HG03575 (cell line): Measurements from ENCODE around the gene AMZ2.
"Not testable (repeated sequence)": the region's sequence is repeated elsewhere in the genome, so short reads cannot be mapped to it uniquely, and the experiment has no call there.

ENCODE experiments used
- ATAC-seq: cut with Tn5 transposase; IDR thresholded peaks from one replicate; pipeline ENCODE4 v1.9.1; 2021; ENCODE audit not compliant: unreplicated experiment, insufficient number of reproducible peaks, low FRiP score; ENCODE audit errors: extremely low read depth

AMZ2 gene

DNA sequence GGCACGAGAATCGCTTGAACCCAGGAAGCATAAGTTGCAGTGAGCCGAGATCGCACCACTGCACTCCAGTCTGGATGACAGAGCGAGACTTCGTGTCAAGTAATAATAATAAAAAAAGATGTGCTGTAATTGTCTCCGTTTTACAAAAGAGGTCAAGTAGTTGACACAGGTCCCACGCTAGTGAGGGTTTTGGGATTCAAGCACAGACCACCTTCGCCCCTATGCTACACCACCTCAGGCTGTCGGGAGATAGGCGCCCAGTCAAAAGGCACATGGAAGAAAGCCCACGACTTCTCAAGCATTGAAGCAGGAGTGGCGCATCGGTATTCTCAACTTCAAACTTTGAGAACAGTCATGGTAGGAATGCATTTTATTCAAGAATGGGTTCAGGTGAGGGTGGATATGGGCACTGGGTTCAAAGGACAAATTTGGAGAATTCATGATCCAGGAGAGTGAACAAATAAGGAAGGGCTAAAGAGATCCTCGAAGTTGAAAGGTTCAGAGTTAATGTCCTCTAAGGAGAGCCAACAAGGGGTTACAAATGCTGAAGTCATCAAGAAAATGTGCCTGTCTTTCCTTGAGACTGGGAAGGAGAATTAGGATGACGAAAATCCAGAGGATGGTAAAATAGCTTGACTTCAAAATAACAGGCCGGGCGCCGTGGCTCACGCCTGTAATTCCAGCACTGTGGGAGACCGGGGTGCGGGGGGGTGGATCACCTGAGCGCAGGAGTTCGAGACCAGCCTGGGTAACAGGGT lies 1.4 kb upstream of the AMZ2 start:
- no peak for ATAC-seq

DNA sequence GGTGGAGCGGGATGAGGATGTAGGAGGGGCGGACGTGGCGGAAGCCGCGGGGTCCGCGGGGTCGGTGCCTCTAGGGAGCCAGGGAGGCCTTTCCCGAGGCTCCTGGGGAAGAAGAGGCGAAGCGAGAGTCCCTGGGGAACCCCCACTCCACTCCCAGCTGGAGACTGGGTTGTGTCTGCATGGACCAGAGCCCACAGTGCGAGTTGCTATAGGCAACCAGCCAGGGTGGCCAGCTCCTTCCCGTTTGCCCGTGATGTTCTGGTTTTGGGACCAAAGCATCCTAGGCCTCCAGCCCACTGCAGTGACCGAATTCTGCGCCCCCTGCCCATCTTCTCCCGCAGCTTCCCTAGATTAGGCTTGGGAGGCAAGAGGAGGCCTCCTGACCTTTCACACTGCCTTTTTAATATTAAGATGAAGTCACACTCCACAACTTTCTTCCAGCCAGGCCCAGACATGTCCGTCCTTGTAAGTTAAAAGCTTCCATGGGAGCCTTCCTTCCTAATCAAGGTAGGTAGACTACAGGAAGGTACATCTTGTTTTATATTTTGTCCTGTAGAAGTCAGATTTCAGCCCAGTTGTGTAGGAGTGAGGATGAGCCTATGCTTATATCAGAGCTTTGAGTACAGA lies 469 bp downstream of the AMZ2 start:
- ATAC-seq, result no peak

DNA sequence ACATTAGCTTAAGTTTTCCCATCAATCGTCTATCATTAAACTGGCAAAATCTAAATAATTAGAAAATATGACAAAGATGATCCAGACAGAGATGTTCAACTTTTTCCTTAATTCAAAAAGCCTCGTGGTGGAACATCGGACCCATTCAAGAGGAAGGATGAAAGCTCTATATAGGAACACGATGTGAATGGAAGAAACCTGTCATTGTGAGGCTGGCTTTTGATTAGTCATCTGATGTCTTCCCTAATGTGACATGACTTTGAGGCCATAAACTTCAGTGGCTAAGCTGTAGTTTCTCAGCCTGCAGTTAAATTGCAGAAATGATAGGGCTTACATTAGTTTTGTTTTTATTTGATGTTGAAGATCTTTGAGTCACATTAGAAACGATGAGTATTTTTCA lies 1.0 kb downstream of the AMZ2 start:
- no peak for ATAC-seq

DNA sequence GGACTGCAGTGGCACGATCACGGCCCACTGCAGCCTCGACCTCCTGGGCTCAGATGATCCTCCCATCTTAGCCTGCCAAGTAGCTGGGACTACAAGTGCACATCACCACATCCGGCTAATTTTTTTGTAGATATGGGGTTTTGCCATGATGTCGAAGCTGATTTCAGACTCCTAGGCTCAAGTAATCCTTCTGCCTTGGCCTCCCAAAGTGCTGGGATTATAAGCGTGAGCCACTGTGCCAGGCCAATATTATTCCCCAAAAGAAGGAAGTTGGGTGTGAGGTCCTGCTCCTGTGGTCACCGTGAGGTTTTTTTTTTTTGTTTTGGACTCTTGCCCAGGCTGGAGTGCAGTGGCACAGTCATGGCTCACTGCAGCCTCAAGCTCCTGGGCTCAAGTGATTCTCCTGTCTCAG lies 1.5 kb downstream of the AMZ2 start:
- no peak for ATAC-seq

DNA sequence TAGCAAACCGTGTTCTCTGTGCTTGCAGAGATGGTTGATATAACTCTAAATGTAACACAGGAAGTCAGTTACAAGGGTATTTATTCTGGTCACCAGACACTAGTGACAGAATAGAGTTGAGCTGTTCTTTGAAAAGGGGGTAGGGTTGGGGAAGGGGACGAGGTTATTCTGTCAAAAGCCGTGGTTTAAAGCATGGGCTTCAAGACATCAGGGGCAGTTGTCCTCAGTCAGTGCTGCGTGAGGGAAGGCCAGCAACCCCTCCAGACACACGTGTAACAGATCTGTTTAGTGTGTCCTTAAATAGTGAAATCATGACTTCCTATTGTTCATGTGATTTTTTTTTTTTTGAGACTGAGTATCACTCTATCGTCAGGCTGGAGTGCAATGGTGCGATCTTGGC lies 5.6 kb downstream of the AMZ2 start:
- not testable (repeated sequence) for ATAC-seq

DNA sequence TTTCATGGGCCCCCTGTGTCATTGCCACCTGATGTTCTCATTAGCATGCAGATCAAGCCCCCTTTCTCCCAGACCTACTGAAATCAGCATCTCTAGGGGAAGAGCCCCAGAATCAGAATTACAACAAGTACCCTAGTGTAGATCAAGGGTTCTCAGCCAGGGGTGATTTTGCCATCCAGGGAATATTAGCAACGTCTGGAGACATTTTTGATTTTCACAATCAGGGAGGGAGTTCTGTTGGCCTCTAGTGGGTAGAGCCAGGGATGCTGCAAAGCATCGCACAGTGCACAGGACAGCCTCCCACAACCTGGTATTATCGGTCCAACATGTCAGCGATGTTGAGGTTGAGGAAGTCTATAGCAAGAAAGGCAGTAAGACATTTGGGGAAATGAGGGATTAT lies 7.3 kb downstream of the AMZ2 start:
- no peak for ATAC-seq

DNA sequence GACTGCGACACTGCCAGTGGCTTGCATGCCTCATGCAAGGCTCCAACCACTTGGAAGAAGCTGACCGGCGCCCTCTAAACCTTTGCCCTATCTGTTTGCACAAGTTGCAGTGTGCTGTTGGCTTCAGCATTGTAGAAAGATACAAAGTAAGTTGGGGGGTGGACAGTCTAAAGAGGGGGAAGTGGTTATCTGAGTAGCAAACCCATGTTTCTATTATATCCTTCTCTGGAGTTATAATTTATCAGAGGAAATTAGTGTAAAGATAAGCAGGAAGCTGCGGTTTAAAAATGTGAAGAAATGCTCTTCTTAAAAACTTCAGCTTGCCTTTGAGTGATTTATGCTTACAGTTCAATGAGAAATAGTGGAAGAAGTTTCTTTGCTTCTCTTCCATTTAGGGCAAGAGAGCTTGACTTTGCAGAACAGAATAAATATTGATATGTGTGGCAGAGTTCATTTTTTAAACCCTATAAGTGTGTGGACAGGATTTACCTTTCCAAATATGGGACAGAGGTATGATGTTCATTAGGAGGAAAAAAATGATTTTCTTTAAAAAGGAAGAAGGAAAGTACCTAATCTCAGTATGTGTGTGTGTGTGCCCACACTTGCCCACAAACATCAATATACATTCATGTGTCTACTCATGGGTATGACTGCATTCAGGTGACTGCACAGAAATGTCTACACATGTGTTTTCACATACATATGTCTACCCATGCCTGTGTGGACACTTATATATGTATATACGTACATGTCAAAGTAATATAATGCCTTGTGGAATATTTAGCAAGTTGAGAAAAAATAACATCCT lies 8.1 kb downstream of the AMZ2 start:
- ATAC-seq, result no peak

DNA sequence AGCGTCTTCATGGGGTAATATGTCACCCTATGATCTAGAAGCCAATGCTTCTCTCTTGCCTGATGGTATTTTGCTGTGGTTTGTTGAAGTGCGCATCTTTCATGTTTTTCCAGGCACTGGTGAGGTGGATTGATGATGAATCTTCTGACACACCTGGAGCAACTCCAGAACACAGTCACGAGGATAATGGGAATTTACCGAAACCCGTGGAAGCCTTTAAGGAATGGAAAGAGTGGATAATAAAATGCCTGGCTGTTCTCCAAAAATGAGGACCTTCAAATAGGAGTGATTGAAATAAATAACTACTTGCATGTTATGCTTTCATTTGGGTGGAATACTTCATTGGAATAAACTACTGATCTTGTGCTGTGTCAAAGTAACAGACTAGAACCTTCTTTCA lies 8.9 kb downstream of the AMZ2 start:
- not testable (repeated sequence) for ATAC-seq

DNA sequence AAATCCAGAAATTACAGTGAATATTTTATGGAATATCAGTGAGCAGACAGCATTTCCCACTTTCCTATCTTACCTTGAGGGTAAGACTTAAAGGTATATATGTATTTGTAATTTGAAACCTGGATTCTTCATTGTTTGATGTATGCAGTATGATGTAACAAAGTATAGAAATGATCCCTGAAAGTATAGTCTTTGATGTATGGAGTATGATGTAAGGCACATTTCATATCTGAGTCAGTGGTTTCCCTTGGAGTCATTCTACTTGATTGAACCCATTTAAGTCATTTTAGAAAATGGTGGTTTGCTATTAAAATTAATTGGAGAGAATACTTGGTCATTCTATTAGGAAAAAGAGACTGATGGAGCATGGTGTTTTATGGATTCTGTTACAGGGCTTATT lies 10.1 kb downstream of the AMZ2 start:
- no peak for ATAC-seq

DNA sequence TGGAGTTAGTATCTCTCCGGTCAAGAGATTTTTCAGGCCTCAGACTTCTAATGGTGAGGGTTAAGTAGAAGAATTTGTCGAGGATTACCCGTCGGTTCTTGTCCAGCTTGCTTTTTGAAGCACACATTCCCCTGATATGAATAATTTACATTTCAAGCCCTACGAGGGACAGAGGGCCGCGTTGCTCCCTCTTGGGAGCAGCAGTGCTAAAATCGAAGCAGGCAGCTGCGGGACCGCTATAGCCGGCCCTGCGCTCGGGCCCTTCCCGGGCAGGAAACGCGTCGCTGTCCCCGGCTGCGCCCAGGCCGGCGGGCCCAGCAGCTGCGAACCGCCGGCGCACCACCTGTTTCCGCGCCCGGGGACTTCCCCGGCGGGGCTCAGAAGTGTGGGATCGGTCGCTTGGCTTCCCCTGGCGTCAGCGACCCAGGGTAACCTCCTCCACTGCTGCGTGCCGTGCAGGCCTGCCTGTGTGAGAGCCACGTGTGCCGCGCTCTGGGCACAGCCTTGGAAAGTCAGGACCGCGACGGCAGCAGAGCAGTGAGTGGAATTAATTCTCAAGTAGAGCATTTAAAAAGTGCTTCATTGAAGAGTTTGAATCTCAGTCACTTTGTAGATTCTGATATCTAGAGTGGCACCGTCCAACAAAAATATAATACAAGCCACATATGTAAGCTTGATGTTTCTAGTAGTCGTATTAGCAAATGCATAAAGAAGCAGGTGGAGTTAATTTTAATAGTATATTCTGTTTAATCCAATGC lies 11.2 kb downstream of the AMZ2 start:
- peak; percentile 39 for ATAC-seq

DNA sequence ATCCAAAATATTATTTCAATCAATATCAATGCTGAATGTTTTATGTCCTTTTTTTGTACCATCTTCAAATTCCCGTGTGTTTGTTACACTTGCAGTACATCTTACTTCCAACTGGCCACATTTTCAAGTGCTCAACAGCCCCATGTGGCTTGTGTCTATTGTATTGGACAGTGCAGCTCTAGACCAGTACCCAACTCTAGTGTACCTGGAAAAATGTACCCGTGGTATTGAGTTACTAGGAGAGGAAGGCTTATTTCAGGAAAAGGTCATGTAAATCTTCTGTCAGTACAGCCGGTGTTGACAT lies 11.8 kb downstream of the AMZ2 start:
- ATAC-seq, result not testable (repeated sequence)

DNA sequence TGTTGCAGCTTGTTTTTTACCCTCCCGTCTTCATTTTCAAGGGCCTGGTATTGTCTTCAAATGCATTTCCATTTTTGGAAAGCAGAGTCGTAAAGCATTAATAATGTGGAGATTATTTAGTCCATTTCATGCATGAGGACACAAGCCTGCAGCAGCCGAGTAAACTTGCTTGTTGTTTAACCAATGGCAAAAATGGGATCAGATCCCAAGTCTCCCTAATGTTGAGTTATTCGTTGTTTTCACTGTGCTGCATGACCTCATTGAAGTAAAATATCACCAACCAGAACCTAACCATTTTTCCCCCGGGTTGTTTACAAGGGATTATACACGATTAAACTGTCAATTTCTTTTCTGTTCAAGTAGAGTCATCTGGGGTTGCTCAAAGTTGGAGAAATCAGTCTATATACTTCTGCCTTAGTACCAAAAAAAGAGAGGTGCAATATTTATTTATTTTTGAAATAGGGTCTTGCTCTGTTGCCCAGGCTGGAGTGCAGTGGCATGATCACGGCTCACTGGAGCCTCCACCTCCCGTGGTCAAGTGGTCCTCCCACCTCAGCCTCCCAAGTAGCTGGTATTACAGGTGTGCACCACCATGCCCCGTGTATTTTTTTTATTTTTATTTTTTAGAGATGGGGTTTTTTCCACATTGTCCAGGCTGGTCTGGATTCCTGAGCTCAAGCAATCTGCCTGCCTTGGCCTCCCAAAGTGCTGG lies 12.4 kb downstream of the AMZ2 start:
- no peak for ATAC-seq

DNA sequence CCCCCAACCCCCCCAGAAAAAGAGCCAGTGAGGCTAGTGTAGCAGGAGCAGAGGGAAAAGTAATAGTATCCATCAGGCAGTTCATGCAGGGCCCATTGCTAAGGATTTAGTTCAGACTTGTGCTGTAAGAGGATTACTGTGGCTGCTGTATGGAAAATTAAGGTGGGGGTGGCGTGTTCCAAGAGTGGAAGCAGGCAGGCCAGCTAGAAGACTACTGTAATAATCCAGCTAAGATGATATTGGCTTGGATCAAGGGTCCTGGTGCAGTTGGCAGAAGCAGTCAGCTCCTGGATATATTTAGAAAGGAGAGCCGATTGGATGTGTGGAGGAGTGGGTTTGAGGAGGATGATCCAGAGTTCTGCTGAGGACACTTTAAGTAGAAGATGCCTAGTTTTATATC lies 14.6 kb downstream of the AMZ2 start:
- not testable (repeated sequence) for ATAC-seq

DNA sequence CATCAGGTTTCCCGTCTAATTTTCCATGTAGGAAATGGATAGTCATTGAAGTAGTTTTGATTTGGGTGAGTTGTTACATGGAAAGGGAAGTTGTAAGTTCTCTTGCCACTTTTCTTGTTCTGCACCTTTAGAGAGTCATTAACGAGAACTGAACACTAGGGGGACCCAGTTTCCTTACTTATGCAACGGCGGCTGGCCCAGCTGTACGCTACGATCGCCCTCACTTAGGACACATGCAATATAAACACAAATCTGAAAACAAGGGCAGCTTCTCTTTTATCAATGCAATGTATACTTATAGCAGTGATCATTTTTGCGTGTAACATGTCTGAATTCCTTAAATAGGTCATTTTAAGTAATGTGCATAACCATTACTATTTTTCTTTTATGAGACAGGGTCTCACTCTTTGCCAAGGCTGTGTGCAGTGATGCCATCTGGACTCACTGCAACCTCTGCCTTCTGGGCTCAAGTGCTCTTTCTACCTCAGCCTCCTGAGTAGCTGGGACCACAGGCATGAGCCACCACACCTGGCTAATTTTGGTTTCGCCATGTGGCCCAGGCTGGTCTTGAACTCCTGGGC lies 15.3 kb downstream of the AMZ2 start:
- not testable (repeated sequence) for ATAC-seq

DNA sequence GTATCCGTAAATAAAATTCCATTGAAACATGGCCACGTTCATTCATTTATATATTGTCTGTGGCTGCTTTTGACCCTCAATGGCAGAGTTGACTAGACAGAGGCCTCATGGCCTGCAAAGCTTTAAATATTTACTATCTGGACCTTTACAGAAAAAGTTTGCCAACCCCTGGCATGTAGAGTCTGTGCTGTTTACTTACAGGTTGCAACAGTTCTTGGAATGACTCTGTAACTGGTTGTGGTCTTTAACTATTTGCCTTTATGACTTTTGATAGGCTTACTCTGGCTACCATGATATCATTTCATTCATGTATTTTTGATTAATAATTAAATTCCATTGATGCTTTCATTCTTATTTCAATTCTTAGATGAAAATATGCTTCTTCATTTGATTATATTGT lies 18.0 kb downstream of the AMZ2 start:
- not testable (repeated sequence) for ATAC-seq

DNA sequence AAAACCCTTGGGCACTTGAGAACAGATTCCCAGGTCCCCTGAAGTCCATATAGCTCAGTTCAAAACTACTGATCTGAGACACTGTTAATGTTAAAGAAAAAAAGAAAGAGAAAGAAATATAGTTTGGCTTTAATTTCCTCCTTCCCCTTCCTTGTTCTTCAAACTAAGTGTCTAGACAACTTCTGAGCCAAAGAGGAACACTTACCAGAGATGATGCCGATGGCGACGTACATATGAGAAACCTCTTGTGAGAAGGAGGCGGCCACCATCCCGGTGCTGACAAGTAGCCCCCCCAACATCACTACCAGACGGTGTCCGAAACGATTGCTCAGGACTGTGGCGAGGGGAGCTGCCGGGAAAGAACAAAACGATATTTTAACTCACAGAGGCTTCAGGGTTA lies 25.9 kb downstream of the AMZ2 start:
- no peak for ATAC-seq

DNA sequence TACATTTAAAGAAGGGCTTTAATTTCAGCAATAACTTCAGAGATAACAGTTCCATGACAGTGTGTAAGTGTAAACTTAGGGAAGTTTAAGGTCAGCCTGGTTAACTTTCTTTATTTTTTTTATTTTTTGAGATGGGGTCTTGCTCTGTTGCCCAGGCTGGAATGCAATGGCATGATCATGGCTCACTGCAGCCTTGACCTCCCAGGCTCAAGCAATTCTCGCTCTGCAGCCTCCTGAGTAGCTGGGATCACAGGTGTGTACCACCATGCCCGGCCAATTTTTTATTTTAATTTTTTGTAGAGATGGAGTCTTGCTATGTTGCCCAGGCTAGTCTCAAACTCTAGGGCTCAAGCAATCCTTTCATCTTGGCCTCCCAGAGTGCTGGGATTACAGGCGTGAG lies 28.5 kb downstream of the AMZ2 start:
- not testable (repeated sequence) for ATAC-seq

DNA sequence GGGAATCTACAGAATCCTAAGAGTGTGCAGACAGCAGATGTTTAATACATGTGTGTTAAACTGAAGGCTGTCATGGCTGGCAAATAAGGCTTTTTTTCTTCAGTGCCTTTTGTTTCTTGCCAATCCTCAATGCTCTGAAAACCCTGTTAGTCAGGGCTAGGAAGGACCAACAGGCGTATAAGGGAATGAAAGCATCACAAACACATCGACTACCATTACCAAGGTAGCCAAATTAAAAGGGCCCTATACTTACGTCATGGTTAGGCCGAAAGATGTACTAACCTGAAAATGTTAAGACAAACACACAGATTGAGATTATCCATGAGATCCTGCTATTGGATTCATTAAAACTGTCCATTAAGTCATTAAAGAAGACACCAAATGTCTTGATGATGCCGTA lies 30.0 kb downstream of the AMZ2 start:
- no peak for ATAC-seq

DNA sequence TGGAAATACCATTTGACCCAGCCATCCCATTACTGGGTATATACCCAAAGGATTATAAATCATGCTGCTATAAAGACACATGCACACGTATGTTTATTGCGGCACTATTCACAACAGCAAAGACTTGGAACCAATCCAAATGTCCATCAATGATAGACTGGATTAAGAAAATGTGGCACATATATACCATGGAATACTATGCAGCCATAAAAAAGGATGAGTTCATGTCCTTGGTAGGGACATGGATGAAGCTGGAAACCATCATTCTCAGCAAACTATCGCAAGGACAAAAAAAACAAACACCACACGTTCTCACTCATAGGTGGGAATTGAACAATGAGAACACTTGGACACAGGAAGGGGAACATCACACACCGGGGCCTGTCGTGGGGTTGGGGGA lies 34.1 kb downstream of the AMZ2 start:
- ATAC-seq, result not testable (repeated sequence)
